Lung (tissue), 12 donors: ENCODE results near the gene THADA. TPM values are rescaled to one million over a fixed set of nuclear protein-coding genes. Genes with fewer than 3 reads are reported as not detected.
"Not testable (repeated sequence)": the region's sequence is repeated elsewhere in the genome, so short reads cannot be mapped to it uniquely, and the experiment has no call there.

Source experiments
- ATAC-seq: fragments of 200-7000 bp; cut with Tn5 transposase; one replicate; pipeline ENCODE4 v1.9.1; 2020; ENCODE audit warnings: moderate number of reproducible peaks; ENCODE audit not compliant: insufficient read depth, low FRiP score
- DNase-seq, 3 donors: peaks; one replicate each; pipeline ENCODE4 v3.0.0-alpha.2; 2013 to 2017
- H3K27ac ChIP-seq, 2 donors: one replicate each; pipeline ENCODE4 v1.5.1; 2013; ENCODE audit warnings: mild to moderate bottlenecking in 2 of 2, moderate library complexity in 2 of 2, control low read depth in 1 of 2, inconsistent platforms in 1 of 2, low read depth in 1 of 2, low read length in 1 of 2
- H3K27me3 ChIP-seq, 3 donors: one replicate each; pipeline ENCODE4 v1.5.1; 2013; ENCODE audit warnings: low read length in 2 of 3; ENCODE audit not compliant: control insufficient read depth in 3 of 3, insufficient read depth in 3 of 3
- H3K36me3 ChIP-seq, 4 donors: one replicate each; pipeline ENCODE4 v1.5.1; 2013; ENCODE audit warnings: low read length in 4 of 4, mild to moderate bottlenecking in 1 of 4, moderate library complexity in 1 of 4; ENCODE audit not compliant: control insufficient read depth in 4 of 4, insufficient read depth in 4 of 4
- H3K4me1 ChIP-seq, 5 donors: one replicate each; pipeline ENCODE4 v1.5.1; 2013; ENCODE audit warnings: low read length in 5 of 5, mild to moderate bottlenecking in 2 of 5, moderate library complexity in 1 of 5; ENCODE audit not compliant: control insufficient read depth in 5 of 5, insufficient read depth in 5 of 5
- H3K4me3 ChIP-seq: one replicate; pipeline ENCODE4 v1.5.1; 2013; ENCODE audit warnings: mild to moderate bottlenecking, control low read depth, moderate library complexity
- H3K9ac ChIP-seq, 2 donors: one replicate each; pipeline ENCODE4 v1.5.1; 2013; ENCODE audit warnings: low read length in 2 of 2, control low read depth in 1 of 2; ENCODE audit not compliant: insufficient read depth in 1 of 2
- H3K9me3 ChIP-seq, 4 donors: one replicate each; pipeline ENCODE4 v1.5.1; 2013; ENCODE audit warnings: low read length in 3 of 4, mild to moderate bottlenecking in 1 of 4, moderate library complexity in 1 of 4; ENCODE audit not compliant: control insufficient read depth in 4 of 4, insufficient read depth in 3 of 4
- WGBS, 2 donors: extraction: QIAGEN DNeasy Blood & Tissue Kit; methylation state at CpG; one replicate each; pipeline ENCODE4 v1.1.7; 2013; 5-methylcytosine and 5-hydroxymethylcytosine counted together
- polyA plus RNA-seq, 2 donors: library from polyadenylated mRNA; stranded (reverse); fragments of 200-250 nt; gene quantifications; one replicate each; pipeline ENCODE4 v1.2.1, GENCODE V29; 2013
- total RNA-seq, 2 donors: library from RNA; depleted of rRNA in 1 of 2; stranded (reverse); fragments of >200 nt in 1 of 2; gene quantifications; one replicate each; pipeline ENCODE4 v1.2.1, GENCODE V29; 2014 to 2021
- TF ChIP-seq, protein P1 (sequence below): IDR thresholded peaks from 2 replicates; pipeline ENCODE4 v1.5.1; 2012; ENCODE audit warnings: mild to moderate bottlenecking; ENCODE audit errors: control extremely low read depth, extremely low read depth
- donor health status: control.
- donor health status: control.
- donor health status: Bipolar disorder and iron deficiency.
- donor health status: healthy.
- donor health status: DM: yes; HTN: yes; CAD: no.

Gene THADA
- total and polyA plus RNA-seq, 4 donors, result 11.3 to 72.5 (median 25.2) TPM

DNA sequence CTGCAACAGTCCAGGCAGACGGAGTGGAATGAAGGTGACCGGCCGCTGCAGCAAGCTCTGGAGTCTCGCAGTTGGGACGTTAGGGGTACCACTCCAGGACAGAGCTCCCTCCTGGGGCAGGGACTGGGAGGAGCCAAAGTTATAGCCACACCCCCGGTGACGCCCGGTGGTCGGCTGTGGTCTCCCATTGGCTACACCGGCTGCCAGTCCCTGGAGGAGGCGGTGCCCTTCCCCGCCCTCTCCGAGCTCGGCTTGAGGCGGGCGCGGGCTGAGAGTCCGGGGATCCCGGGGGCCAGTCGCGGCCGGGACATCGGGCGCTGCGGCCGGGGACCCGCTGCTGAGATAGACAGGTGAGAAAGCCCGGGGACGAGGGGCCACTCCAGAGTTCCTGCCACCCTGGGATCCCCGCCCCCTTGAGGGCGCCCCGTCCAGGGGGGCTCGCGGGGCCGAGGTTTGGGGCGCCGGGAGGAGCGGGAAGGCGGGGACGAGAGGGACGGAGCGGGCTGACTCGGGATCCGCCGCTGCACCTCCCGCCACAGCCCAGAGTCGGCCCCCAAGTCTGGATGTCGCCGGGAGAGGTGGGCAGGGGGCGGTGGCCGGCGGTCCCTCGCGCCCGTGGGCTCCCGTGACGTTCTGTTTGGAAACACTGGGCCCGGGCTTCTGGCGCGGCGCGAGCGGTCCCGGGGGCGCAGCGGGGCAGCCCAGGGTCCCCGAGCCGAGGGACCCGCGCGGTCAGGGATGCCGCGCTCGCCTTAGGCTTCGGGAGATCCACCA lies 41.4 kb upstream of the THADA start, which contains the start of gene PLEKHH2:
Gene PLEKHH2, plus strand, starts transcription at position 231 of the 774 bp plus-strand sequence. CDS start 7,414 bp downstream, outside the sequence.
- Histone ChIP-seq H3K9me3 (peaks cover 0 to 5% (median 0%) of the 10 kb centered on the region in 4 donors), H3K9ac (peak within 1 kb of the TSS; percentile 75 to 87), H3K4me1 (peaks cover 0 to 30% (median 2%) of the 10 kb centered on the region in 5 donors), H3K27me3 (peaks cover 0 to 4% (median 0%) of the 10 kb centered on the region in 3 donors), H3K27ac (peak within 1 kb of the TSS in 1 of 2 donors; percentile 58), H3K36me3 (peaks cover 0 to 14% (median 5%) of the 10 kb centered on the region in 4 donors), H3K4me3 (peak within 1 kb of the TSS; percentile 56)
- ATAC-seq, result peak; percentile 97
- 1% methylated on average over 55 to 75 of the region's 75 CpGs for WGBS, 2 donors
- peak; percentile 96 to 98 (median 97) for DNase-seq
- TF ChIP-seq, protein P1, sequence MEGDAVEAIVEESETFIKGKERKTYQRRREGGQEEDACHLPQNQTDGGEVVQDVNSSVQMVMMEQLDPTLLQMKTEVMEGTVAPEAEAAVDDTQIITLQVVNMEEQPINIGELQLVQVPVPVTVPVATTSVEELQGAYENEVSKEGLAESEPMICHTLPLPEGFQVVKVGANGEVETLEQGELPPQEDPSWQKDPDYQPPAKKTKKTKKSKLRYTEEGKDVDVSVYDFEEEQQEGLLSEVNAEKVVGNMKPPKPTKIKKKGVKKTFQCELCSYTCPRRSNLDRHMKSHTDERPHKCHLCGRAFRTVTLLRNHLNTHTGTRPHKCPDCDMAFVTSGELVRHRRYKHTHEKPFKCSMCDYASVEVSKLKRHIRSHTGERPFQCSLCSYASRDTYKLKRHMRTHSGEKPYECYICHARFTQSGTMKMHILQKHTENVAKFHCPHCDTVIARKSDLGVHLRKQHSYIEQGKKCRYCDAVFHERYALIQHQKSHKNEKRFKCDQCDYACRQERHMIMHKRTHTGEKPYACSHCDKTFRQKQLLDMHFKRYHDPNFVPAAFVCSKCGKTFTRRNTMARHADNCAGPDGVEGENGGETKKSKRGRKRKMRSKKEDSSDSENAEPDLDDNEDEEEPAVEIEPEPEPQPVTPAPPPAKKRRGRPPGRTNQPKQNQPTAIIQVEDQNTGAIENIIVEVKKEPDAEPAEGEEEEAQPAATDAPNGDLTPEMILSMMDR, result no peak

DNA sequence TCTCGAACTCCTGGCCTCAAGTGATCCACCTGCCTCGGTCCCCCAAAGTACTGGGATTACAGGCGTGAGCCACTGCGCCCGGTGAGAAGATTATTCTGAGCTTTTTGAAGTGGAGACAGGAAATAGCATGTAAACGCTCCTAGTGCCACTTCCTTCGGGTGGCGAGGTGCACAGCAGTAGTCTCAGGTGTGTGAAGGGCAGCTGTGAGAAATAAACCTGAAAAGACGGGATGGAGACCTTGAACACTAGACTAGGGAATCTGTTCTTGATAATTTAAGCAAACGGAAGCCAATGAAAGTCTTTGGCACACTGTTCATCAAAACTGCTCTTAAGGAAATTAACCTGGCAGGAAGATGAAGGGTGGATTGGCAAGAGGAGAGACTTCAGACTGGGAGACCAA lies 40.8 kb upstream of the THADA start:
- H3K4me1 ChIP-seq, result peaks cover 0 to 25% (median 2%) of the 10 kb centered on the region in 5 donors
- H3K4me3 ChIP-seq, result no peak overlapping the region
- H3K9me3 ChIP-seq, result peaks cover 0 to 5% (median 0%) of the 10 kb centered on the region in 4 donors
- TF ChIP-seq, protein P1, result no peak
- H3K27ac ChIP-seq, result peak overlapping the region in 1 of 2 donors; percentile 3
- peak overlapping the region in 1 of 2 donors; percentile 70 for H3K9ac ChIP-seq
- no peak for ATAC-seq
- peaks cover 0 to 14% (median 5%) of the 10 kb centered on the region in 4 donors for H3K36me3 ChIP-seq
- DNase-seq, result no peak
- 18 to 21% methylated on average over 10 of the region's 10 CpGs for WGBS, 2 donors
- H3K27me3 ChIP-seq, result peaks cover 0 to 4% (median 0%) of the 10 kb centered on the region in 3 donors

DNA sequence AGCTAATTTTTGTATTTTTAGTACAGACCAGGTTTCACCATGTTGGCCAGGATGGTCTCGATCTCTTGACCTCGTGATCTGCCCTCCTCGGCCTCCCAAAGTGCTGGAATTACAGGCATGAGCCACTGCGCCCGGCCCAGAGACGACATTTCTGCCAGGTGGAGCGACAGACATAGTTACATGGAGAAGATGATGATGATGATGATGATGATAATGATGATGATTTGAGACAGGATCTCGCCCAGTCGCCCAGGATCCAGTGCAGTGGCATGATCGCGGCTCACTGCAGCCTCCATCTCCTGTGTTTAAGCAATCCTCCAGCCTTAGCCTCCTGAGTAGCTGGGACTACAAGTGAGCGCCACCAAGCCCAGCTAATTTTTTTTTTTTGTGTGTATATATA lies 40.3 kb upstream of the THADA start:
- DNase-seq, H3K4me3 ChIP-seq, ATAC-seq, H3K9me3 ChIP-seq, H3K9ac ChIP-seq, H3K27me3 ChIP-seq, H3K27ac ChIP-seq: not testable (repeated sequence)
- 93 to 95% methylated on average over 12 of the region's 12 CpGs for WGBS, 2 donors
- Histone ChIP-seq H3K36me3 (peaks cover 0 to 14% (median 4%) of the 10 kb centered on the region in 4 donors), H3K4me1 (peaks cover 0 to 25% (median 2%) of the 10 kb centered on the region in 5 donors)

DNA sequence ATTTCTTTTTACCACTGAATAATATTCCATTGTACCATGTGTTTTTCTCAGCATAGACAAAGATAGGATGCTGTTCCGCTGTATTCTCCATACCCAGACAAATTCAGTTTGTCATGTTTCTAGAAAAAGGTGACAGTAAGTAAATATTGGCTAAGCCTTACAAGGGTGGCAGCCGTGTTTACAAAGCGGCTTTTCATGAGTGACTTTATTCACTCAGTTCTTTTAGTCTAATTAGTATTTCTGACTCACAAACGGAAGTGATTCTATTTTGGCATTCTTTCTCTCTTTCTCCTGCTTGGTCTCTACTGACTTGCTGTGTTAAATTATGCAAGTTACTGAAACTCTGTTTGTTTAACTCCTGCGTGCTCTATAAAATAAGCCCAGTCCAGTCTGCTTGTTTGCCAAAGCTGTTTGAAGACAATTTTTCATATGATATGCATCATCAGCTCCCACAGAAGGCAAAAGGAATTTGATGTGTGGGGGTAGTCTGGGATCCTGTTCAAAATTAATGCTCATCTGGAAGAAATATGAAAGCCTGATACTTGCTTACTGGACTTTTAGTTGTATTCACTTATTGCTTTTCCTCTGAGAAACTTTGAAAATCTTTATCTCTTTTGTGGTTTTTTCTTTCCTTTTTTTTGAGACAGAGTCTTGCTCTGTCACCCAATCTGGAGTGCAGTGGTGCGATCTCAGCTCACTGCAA lies 38.9 kb upstream of the THADA start:
- Histone ChIP-seq H3K9ac (peak overlapping the region in 1 of 2 donors; percentile 57), H3K9me3 (peaks cover 0 to 5% (median 0%) of the 10 kb centered on the region in 4 donors), H3K4me1 (peaks cover 0 to 32% (median 2%) of the 10 kb centered on the region in 5 donors), H3K27ac (no peak overlapping the region), H3K36me3 (peaks cover 0 to 6% (median under 1%) of the 10 kb centered on the region in 4 donors), H3K27me3 (peaks cover 0 to 4% (median 0%) of the 10 kb centered on the region in 3 donors), H3K4me3 (no peak overlapping the region)
- TF ChIP-seq, protein P1, result no peak
- WGBS, 2 donors, result 45 to 74% methylated on average over 6 of the region's 6 CpGs
- ATAC-seq, result no peak
- DNase-seq, result peak; percentile 44 to 93 (median 92)
